Measurements from ENCODE around the gene CCDC78. TPM values are rescaled to one million over a fixed set of nuclear protein-coding genes. Genes with fewer than 3 reads are reported as not detected.

CCDC78 gene
- total RNA-seq, 1 donor from 2014 or later, result 3.2 TPM

- Mint-ChIP-seq H3K4me3 (no peak overlapping the region), H3K9me3 (no peaks in the 10 kb centered on the region), H3K4me1 (peaks cover 7% of the 10 kb centered on the region), H3K27ac (no peak overlapping the region), H3K27me3 (ENCODE audit: low read depth) (peaks cover 10% of the 10 kb centered on the region), H3K36me3 (no peaks in the 10 kb centered on the region)
- no peak for TF ChIP-seq CTCF (IDR thresholded peaks at IDR 0.05; ENCODE audit: unreplicated experiment)
- no peak for DNase-seq (ENCODE audit: low spot score in 2 of 2, unreplicated experiment in 2 of 2)
Observed at GRCh38 chr16:675884-676564, 50.2 kb downstream of the CCDC78 start.

DNA sequence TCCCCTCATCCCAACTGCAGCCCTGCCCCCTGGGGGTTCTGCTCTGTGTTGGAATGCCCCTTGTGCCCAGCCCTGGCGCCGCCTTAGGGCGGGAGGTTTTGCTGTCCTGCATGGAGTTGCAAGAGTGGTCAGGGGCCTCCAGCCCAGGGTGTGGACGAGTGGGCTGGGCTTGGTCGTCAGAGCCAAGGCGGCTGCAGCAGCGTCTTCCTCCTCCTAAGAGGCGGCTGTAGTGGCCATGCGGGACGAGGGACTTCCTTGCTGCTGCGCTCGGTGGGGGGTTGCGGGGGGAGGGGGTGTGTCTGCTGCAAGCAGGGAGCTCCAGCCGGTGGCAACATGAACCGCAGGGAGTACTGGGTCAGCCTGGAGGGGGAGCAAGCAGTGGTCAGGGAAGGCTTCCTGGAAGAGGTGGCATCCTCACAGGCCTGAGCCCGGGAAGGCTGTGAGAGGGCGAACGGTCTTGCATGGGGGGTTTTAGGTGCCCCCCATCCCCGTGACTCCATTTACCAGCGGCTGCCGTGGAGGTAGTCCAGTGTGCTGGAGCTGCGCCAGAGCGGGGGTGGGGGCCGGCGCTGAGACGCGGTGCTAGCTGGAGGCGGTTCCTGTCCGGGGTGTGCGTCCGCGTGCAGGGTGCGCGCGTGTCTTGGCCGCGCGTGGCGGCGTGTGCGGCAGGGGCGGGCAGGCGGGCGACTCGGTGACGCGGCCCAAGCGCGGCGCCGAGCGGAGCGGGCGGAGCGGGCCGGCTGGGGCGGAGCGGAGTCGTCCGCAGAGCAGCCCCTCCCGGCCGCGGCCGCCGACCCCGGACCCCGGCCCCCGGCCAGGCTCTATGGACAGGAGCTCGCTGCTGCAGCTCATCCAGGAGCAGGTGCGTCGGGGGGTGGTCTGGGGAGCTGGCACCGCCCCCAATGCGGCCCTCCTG is 51.0 kb downstream of the CCDC78 start, which contains the start of gene RHBDL1:
Gene RHBDL1, plus strand, starts transcription at position 704 of the 916 bp plus-strand sequence. Its CDS starts 120 bp downstream, at position 824.
- no peaks in the 10 kb centered on the region for H3K9me3 Mint-ChIP-seq
- peaks cover 10% of the 10 kb centered on the region for H3K27me3 Mint-ChIP-seq (ENCODE audit: low read depth)
- peak within 1 kb of the TSS; percentile 56 for H3K4me3 Mint-ChIP-seq

DNA sequence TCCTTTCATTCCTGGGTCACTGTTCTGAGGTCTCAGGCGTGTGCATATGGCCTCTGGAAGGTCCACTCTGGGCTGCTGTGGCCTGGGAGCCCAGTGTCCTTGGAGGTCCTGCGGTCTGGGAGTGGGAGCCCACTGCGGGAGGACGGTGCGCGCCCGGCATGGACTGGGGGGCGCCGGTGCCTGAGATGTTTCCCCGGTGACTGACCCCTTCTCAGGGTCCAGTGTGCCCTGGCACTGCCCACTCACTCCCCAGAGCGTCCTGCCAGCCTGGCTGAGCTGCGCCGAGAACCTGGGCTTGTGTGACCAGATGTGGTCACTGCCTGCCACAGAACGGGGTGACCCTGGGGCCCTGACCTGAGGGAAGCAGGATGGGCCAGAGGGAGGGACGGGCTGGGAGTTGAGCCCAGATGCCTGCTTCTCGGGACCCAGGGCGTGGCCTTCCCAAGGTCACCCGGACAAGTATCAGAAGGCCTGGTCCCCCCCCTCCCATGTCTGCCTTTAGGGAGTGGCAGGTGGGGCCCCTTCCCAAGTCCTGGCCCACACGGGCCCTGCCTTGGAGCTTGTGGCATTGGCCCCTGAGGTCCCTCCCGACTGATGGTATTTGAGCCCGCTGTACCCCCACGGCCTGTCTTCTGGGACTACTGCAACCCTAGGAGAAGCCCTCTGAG is 51.9 kb downstream of the CCDC78 start:
- no peak for DNase-seq (ENCODE audit: low spot score in 2 of 2, unreplicated experiment in 2 of 2)
- H3K27ac Mint-ChIP-seq, result no peak overlapping the region
- TF ChIP-seq CTCF (IDR thresholded peaks at IDR 0.05; ENCODE audit: unreplicated experiment), result no peak
- no peaks in the 10 kb centered on the region for H3K9me3 Mint-ChIP-seq
- peaks cover 2% of the 10 kb centered on the region for H3K36me3 Mint-ChIP-seq
- H3K4me1 Mint-ChIP-seq, result peaks cover 6% of the 10 kb centered on the region
- H3K27me3 Mint-ChIP-seq (ENCODE audit: low read depth), result peaks cover 10% of the 10 kb centered on the region
- H3K4me3 Mint-ChIP-seq, result no peak overlapping the region

More for the DNA sequence above, 51.0 kb downstream of the CCDC78 start, which contains the start of gene RHBDL1:
- no peak for TF ChIP-seq CTCF (IDR thresholded peaks at IDR 0.05; ENCODE audit: unreplicated experiment)
- Mint-ChIP-seq H3K4me1 (peaks cover 5% of the 10 kb centered on the region), H3K36me3 (no peaks in the 10 kb centered on the region), H3K27ac (no peak within 1 kb of the TSS)
- DNase-seq (ENCODE audit: low spot score in 2 of 2, unreplicated experiment in 2 of 2), result no peak

DNA sequence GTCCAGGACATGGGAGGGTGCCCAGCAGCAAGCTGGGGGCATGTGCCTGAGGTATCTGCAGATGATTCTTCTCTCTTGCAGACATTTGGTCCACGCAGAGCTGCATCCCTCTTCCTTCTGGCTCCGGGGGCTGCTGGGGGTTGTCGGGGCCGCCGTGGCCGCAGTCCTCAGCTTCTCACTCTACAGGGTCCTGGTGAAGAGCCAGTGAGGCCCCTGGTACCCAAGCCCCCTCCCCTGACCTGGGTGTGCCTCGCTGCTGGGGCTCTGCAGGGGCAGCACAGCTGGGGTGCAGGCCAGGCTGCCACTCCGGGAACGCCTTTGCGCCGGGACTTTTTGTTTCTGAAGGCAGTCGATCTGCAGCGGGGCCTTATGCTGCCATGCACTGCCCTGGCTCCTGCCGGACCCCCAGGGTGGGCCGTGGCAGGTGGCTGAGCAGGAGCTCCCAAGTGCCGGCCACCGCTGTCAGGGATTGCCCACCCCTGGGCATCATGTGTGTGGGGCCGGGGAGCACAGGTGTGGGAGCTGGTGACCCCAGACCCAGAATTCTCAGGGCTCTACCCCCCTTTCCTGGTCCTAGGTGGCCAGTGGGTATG is 52.7 kb downstream of the CCDC78 start:
- TF ChIP-seq CTCF (IDR thresholded peaks at IDR 0.05; ENCODE audit: unreplicated experiment), result no peak
- H3K4me1 Mint-ChIP-seq, result peaks cover 2% of the 10 kb centered on the region
- no peaks in the 10 kb centered on the region for H3K9me3 Mint-ChIP-seq
- peaks cover 2% of the 10 kb centered on the region for H3K36me3 Mint-ChIP-seq
- no peak overlapping the region for H3K27ac Mint-ChIP-seq
- no peak overlapping the region for H3K4me3 Mint-ChIP-seq
- peaks cover 10% of the 10 kb centered on the region for H3K27me3 Mint-ChIP-seq (ENCODE audit: low read depth)
- no peak for DNase-seq (ENCODE audit: low spot score in 2 of 2, unreplicated experiment in 2 of 2)

- peaks cover 2% of the 10 kb centered on the region for H3K4me1 Mint-ChIP-seq
- DNase-seq (ENCODE audit: low spot score in 2 of 2, unreplicated experiment in 2 of 2), result no peak
- H3K4me3 Mint-ChIP-seq, result no peak overlapping the region
- peaks cover 10% of the 10 kb centered on the region for H3K27me3 Mint-ChIP-seq (ENCODE audit: low read depth)
- TF ChIP-seq CTCF (IDR thresholded peaks at IDR 0.05; ENCODE audit: unreplicated experiment), result no peak
- H3K27ac Mint-ChIP-seq, result no peak overlapping the region
- H3K9me3 Mint-ChIP-seq, result no peaks in the 10 kb centered on the region
- peaks cover 2% of the 10 kb centered on the region for H3K36me3 Mint-ChIP-seq
Observed at GRCh38 chr16:672851-673250, 53.4 kb downstream of the CCDC78 start.

All from mesothelial cell of epicardium (in vitro differentiated cells).